KOPT-K1 (cell line): ENCODE measurements around the gene EID1.

Source experiments
- H3K27ac ChIP-seq: fragments of 200-600 bp; sonication (generic); 2 replicates; pipeline ENCODE4 v1.5.1; 2016; ENCODE audit warnings: antibody characterized with exemption, mild to moderate bottlenecking, low read depth, low read length; ENCODE audit not compliant: poor library complexity, severe bottlenecking
- H3K36me3 ChIP-seq: fragments of 200-600 bp; sonication (generic); 2 replicates; pipeline ENCODE4 v1.5.1; 2017; ENCODE audit warnings: antibody characterized with exemption, mild to moderate bottlenecking, low read length, moderate library complexity; ENCODE audit not compliant: insufficient read depth
- H3K9me3 ChIP-seq: fragments of 200-600 bp; sonication (generic); 2 replicates; pipeline ENCODE4 v1.5.1; 2017; ENCODE audit warnings: antibody characterized with exemption, low read length, mild to moderate bottlenecking; ENCODE audit not compliant: insufficient read depth, poor library complexity, severe bottlenecking

The EID1 gene

DNA sequence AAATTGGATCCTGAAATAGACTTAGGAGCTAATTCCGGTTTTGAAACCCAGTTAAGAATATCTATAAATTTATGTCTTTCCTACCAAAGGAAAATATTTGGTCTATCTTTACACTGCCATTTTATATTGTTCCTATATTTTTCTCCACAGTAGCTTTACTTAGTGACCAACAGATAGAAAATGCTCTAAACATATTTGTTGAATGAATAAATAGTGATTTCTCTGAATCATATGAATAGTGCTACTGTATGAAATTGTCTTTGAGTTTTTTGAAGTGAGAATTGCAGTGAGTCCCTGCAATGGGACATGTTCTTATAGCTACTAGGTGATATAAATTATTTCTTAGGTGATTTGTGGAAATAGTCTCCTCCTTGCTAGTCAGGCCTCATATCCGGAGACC, 18.5 kb upstream of the EID1 start:
- Histone ChIP-seq H3K27ac (no peak overlapping the region), H3K36me3 (no peaks in the 10 kb centered on the region), H3K9me3 (no peaks in the 10 kb centered on the region)

DNA sequence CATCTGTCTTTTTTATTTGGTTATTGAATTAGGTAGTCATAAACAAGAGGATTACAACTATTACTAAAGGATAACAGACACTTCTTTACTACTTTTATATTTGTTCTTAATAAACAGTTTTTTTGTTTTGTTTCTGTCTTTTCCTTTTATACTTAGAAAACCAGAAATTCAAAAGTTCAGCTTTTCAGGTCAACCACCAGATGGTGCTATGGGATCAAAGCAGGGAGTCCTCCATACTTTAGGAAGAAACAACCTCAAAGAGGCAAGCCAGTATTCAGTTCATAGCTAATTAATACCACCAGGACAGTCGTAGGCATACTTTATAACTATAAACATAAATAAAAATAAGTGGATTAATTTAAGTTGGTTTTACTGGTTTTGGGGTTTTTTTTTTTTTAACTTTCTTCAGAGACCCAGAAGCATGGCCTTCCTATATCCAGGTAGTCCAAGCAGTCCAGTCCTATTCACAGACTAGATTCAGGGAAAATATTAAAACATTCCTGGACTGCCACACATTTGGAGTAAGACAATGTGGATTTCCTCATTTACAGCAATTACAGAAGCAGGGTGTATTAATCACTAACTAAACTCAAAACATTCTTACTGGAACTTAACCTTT, 16.0 kb upstream of the EID1 start:
- Histone ChIP-seq H3K27ac (no peak overlapping the region), H3K36me3 (no peaks in the 10 kb centered on the region), H3K9me3 (no peaks in the 10 kb centered on the region)

DNA sequence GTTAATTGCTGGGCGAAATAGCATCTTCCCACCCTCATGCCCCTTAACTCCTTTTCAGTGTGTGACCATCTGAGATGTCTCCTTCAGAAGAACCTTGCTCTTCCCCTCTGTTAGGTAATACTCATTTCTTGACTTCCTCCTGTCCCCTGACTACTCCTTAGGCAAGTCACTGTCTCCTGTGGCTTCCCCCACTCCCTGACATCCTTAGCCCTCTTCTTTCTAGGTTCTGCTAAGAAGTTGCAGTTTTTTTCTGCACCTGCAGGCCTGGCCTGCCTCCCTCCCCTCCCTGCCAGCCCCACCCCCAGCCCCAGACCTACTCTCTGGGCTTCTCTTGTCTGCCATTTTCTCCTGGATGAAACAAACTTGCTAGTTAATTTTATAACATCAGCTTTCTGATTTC, 15.2 kb upstream of the EID1 start:
- Histone ChIP-seq H3K27ac (no peak overlapping the region), H3K36me3 (no peaks in the 10 kb centered on the region), H3K9me3 (no peaks in the 10 kb centered on the region)

DNA sequence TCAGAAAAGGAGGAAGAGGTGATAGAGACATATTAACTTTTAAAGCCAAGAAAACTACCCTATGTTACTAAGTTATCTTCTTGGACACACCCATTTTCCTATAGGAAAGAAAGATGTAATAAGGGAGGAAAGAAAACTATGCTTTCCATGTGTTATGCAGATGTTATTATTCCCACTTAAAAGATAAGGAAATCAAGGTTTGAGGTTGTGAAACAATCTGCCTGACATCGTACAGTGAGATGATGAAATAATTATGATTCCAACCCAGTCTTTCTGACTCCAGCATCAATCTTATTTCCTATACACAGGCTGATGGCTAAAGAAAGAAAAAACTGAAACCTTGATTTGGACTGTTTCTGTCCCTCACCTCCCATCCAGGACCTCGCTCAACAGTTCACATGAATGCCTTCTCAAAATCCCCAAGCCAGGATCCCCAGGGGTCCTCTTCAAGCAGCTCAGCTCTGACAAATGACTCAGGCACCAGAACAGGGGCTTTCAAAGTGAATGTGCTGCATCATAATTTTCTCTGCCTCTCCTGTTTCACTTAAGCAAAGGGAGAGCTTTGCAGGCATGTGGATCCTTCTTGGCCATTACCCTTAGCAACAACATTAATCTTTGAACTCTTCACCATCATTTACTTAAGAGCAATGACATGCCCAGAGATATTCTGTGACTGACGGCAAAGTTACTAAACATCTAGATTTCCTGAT, 12.4 kb upstream of the EID1 start:
- Histone ChIP-seq H3K36me3 (no peaks in the 10 kb centered on the region), H3K9me3 (no peaks in the 10 kb centered on the region), H3K27ac (no peak overlapping the region)

DNA sequence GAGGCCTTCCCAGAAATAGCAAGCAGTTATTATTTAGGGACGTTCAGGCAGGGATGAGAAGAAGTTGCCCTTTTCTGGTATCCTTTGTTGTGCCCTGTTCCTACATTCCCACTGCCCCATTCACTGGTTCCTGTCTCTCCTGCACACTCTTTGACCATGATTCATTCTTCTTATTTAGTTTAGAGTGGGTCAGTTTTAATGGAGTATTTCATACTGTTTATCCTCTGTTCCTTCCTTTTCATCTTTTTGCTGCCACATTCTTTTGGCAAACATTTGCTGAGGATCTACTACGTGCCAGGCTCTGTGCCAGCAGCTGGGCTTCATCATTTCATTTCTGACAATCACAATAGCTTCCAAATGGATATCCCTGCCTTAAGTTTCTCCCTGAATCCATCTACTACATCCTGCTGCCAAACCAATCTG, 11.8 kb upstream of the EID1 start:
- no peak overlapping the region for H3K27ac ChIP-seq
- no peaks in the 10 kb centered on the region for H3K36me3 ChIP-seq
- H3K9me3 ChIP-seq: no peaks in the 10 kb centered on the region

DNA sequence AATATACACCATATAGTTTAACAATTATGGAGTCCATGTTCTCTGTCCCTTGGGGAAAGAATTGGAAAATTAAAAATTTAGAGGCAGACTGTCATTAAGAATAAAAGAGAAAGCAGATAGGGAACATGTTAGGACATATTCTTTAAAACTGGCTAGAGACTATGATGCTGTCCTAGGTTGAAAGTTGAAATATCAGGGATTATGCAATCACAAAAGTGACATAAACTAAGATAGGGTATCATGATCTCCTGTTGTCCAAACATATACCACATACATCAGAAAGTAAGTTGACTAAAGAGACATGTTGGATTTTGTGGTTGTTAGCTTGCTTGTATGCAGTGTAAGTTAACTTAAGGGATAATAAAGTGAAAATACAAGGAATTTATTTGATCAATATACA, 9.9 kb upstream of the EID1 start:
- H3K36me3 ChIP-seq: no peaks in the 10 kb centered on the region
- H3K27ac ChIP-seq: no peak overlapping the region

DNA sequence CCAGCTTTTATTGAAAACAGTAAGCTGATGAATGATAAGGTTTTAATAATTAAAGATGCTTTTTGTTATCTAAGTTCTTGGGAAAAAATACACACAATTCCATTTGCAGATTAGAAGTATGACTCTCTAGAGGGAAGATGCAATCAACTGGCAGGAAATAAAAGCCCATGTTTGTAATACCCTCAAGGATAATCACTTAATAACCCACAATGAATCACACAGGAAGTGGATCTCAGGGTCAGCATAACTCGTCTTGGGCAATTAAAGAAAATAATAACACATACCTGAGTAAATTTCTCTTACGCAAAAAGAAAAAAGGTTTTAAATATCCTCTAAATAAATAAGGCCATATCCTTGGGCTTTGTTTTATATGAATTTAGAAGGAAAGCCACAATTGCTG, 9.4 kb upstream of the EID1 start:
- Histone ChIP-seq H3K36me3 (no peaks in the 10 kb centered on the region), H3K9me3 (no peaks in the 10 kb centered on the region), H3K27ac (no peak overlapping the region)

More for the DNA sequence above, 9.9 kb upstream of the EID1 start:
- H3K9me3 ChIP-seq: no peaks in the 10 kb centered on the region

DNA sequence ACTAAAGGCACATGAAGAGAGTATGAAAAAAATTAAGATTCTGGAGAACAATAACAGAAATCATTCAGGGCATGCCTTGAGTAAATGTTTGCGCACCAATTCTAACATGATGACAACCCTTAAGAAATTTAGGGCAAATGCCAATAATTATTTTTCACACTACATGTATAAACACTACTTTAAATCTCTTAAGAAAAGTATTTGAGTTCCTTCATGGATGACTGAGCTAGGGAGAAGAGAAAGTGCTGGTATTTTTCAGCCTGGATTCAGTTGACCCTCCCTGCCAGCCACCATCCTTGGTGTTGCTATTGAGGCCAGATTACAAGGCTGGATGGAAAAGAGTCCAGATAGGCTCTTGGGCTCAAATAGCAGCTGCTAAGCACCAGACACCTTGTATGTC, 8.0 kb upstream of the EID1 start:
- no peaks in the 10 kb centered on the region for H3K9me3 ChIP-seq
- no peak overlapping the region for H3K27ac ChIP-seq
- no peaks in the 10 kb centered on the region for H3K36me3 ChIP-seq

DNA sequence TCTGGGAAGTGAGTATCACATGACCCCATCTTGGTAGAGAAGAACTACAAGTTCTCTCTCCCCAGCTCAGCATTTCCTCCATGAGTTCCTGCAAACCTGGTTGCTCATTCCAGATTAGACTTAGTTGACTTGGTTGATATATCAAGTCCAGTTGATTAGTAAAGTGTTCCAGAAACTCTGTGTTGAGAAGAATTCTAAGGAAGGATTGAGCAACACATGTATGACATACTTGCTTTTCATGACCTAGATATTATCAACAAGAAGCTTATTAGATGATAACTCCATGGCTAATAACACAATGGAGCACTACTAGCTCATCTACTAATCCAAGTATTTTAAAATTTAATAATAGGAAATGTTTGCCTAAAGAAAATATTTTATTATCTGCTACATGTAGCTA, 6.4 kb upstream of the EID1 start:
- Histone ChIP-seq H3K36me3 (no peaks in the 10 kb centered on the region), H3K27ac (no peak overlapping the region), H3K9me3 (no peaks in the 10 kb centered on the region)

DNA sequence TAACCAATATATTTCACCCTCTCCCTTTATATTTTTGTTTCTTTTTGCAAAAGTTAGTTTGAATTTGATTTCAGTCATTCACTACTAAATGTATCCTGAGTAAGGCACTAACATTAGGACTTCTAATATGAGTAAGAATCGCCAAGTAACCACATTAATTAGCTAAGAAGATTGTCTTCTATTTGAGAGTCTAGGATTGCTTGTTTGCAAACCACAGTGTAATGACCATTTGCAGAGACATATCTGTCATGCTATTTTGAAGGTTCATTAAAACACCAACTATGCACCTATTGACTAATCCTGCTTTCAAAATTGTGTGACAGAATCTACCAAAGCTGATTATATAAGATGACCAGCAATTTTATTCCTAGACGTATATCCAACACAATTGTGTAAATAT, 5.3 kb upstream of the EID1 start:
- no peaks in the 10 kb centered on the region for H3K9me3 ChIP-seq
- H3K36me3 ChIP-seq: no peaks in the 10 kb centered on the region
- no peak overlapping the region for H3K27ac ChIP-seq

DNA sequence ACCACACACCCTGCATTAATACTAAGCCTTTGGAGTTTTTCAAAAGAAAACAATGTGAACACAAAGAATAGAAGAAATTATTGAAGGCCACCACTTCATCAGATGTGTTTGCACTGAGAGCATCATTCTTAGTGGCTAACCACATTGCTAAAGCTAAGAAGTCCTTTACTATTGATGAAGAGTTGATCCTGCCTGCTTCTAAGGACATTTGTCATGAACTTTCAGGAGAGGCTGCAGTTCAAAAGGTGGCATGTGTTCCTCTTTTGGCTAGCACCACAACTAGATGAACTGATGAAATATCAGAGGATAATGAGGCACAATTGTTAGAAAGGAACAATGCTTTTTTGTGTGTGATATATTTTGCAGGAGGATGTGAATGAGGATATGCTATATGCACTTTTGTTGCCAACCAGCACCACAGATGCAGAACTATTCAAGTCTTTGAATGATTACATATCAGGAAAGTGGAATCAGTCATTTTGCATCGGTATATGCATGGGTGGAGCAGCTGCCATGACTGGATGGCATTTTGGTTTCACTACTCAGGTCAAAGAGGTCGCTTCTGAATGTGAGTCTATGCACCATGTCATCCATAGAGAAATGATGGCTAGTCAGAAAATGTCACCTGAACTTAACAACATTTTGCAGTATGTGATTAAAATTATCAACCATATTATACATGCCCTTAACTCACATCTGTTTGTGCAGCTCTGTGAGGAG, 2.5 kb upstream of the EID1 start:
- no peaks in the 10 kb centered on the region for H3K9me3 ChIP-seq
- H3K27ac ChIP-seq: no peak overlapping the region
- peaks cover 16% of the 10 kb centered on the region for H3K36me3 ChIP-seq

DNA sequence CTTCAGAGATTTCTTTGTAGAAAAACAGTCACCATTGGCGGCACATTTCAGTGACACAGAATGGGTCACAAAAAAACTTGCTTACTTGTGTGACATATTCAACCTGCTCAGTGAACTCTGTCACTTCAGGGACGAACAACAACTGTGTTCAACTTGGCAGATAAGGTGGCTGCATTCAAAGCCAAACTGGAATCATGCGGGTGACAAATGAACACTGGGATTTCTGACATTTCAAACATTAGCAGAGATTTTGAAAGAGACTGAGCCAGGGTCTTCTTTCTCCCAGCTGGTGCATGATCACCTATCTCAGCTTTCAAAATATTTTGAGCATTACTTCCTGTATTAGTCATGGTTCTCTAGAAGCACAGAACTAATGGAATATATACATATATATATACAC, 1.9 kb upstream of the EID1 start:
- H3K27ac ChIP-seq: no peak overlapping the region
- peaks cover 16% of the 10 kb centered on the region for H3K36me3 ChIP-seq
- H3K9me3 ChIP-seq: no peaks in the 10 kb centered on the region

DNA sequence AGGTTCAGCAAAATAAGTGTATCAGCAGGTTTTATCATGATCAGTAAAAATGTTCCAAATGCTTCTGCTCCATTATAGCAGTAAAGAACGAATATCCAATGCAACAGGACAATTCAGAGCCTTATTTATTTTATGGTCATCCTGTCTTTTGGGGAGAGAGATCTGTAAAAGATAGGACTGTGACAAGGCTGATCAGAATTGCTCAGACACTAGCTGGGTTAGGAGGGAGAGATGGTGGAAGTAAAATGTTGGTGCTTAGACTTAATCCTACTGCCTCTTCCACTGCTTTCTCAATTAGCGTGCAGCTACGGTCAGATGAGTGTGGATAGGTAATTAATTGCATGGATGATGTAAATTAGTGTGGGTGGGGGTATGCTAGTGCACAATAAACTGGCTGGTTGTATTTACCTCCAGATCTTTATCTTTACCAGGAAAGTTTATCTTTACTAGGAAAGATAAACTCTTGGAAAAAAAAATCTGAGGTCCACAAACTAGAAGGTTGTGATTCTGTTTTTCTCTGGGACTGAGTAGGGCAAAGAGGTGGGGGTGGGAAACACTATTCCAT, 2.2 kb downstream of the EID1 start:
- Histone ChIP-seq H3K9me3 (no peaks in the 10 kb centered on the region), H3K27ac (no peak overlapping the region), H3K36me3 (peaks cover 16% of the 10 kb centered on the region)

DNA sequence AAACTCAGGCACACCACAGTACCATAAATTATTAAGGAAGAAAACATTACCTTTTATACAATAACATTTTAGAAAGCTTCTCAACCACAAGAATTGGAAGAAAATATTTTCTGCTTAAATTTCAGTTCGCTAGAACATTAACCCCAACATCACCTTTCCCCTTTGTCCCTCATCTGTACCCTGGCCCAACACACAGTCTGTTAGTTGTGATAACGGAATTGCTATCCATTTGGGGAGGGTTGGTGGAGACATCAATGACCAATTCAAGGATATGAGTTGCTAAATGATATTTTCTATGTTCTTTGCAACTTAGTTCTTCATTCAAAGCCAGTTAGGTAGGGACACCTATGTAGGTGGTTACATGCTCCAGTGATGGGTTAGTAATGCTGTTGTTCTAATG, 5.8 kb downstream of the EID1 start:
- H3K27ac ChIP-seq: no peak overlapping the region
- peaks cover 16% of the 10 kb centered on the region for H3K36me3 ChIP-seq
- H3K9me3 ChIP-seq: no peaks in the 10 kb centered on the region

DNA sequence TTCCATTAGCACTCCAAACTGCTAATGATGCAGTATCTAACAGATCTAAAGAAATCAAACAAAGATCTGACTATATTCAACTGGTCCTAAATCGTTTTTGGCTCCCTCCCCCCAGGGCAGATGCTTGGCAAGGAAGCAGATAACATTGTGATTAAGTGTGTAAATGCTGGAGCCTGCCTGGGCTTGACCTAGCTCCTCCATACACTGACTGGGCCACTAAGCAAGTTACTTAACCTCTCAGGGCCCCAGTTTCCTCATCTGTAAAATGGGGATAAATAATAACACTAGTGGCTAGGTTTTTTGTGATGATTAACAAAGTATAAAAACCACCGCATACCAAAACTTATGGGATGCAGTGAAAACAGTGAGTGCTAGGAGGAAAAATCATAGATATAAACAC, 9.2 kb downstream of the EID1 start:
- Histone ChIP-seq H3K36me3 (no peaks in the 10 kb centered on the region), H3K27ac (no peak overlapping the region), H3K9me3 (no peaks in the 10 kb centered on the region)
